ENCODE data around the gene P2RX3. TPM values are rescaled to one million over a fixed set of nuclear protein-coding genes. Genes with fewer than 3 reads are reported as not detected.

Gene P2RX3
- total and polyA plus RNA-seq, 4 experiments from 2014 or later, result not detected

- H3K36me3 ChIP-seq (ENCODE audit: insufficient read depth, low read length), result no peaks in the 10 kb centered on the region
- no peaks in the 10 kb centered on the region for H3K4me1 ChIP-seq (ENCODE audit: insufficient read depth, low read length)
- DNase-seq, result no peak
- H3K4me3 Mint-ChIP-seq, result no peak overlapping the region
- no peaks in the 10 kb centered on the region for H3K4me1 Mint-ChIP-seq
- peaks cover 0 to 2% of the 10 kb centered on the region in 2 donors for H3K27me3 Mint-ChIP-seq
- no peaks in the 10 kb centered on the region for H3K36me3 Mint-ChIP-seq
- no peak overlapping the region for H3K4me3 ChIP-seq (ENCODE audit: low read length in 2 of 2)
- no peaks in the 10 kb centered on the region for H3K9me3 ChIP-seq (ENCODE audit: control insufficient read depth in 1 of 2, low read length in 2 of 2)
- ChIA-PET CTCF (ENCODE audit: partially characterized antibody) (interaction anchor here (1.3 kb wide), 1 partner anchor 67 kb away, joined by 4 read pairs; no protein-coding TSS in a partner anchor), POLR2A (ENCODE audit: partially characterized antibody) (no interaction called here)
- intact Hi-C loops (cut with micrococcal nuclease), result no loop called here
- no peak overlapping the region for H3K27ac Mint-ChIP-seq
- no peak overlapping the region for H3K27ac ChIP-seq (ENCODE audit: low read depth, low read length)
- no peaks in the 10 kb centered on the region for H3K27me3 ChIP-seq (ENCODE audit: insufficient read depth, low read length)
- H3K9me3 Mint-ChIP-seq, result no peaks in the 10 kb centered on the region
These were observed 53.0 kb downstream of the P2RX3 start for GRCh38 chr11:57391111-57391510.

GRCh38 chr11:57391539-57391938, 53.4 kb downstream of the P2RX3 start:
- no peak for DNase-seq
- H3K4me3 ChIP-seq (ENCODE audit: low read length in 2 of 2), result no peak overlapping the region
- H3K9me3 ChIP-seq (ENCODE audit: control insufficient read depth in 1 of 2, low read length in 2 of 2), result no peaks in the 10 kb centered on the region
- intact Hi-C loops (cut with micrococcal nuclease), result no loop called here
- H3K4me3 Mint-ChIP-seq, result no peak overlapping the region
- no peaks in the 10 kb centered on the region for H3K4me1 Mint-ChIP-seq
- no peaks in the 10 kb centered on the region for H3K36me3 ChIP-seq (ENCODE audit: insufficient read depth, low read length)
- no peak overlapping the region for H3K27ac ChIP-seq (ENCODE audit: low read depth, low read length)
- H3K36me3 Mint-ChIP-seq, result no peaks in the 10 kb centered on the region
- no peak overlapping the region for H3K27ac Mint-ChIP-seq
- POLR2A ChIA-PET (ENCODE audit: partially characterized antibody), result no interaction called here
- H3K9me3 Mint-ChIP-seq, result no peaks in the 10 kb centered on the region
- H3K4me1 ChIP-seq (ENCODE audit: insufficient read depth, low read length), result no peaks in the 10 kb centered on the region
- H3K27me3 ChIP-seq (ENCODE audit: insufficient read depth, low read length), result no peaks in the 10 kb centered on the region
- peaks cover 0 to under 1% of the 10 kb centered on the region in 2 donors for H3K27me3 Mint-ChIP-seq
- CTCF ChIA-PET (ENCODE audit: partially characterized antibody), result no interaction called here

- no peaks in the 10 kb centered on the region for H3K27me3 Mint-ChIP-seq
- no peak overlapping the region for H3K4me3 Mint-ChIP-seq
- intact Hi-C loops (cut with micrococcal nuclease), result no loop called here
- no peak overlapping the region for H3K27ac Mint-ChIP-seq
- ChIA-PET CTCF (ENCODE audit: partially characterized antibody) (interaction anchor here (1.0 kb wide), 1 partner anchor 65 kb away, joined by 4 read pairs; no protein-coding TSS in a partner anchor), POLR2A (ENCODE audit: partially characterized antibody) (no interaction called here)
- no peaks in the 10 kb centered on the region for H3K36me3 Mint-ChIP-seq
- no peaks in the 10 kb centered on the region for H3K27me3 ChIP-seq (ENCODE audit: insufficient read depth, low read length)
- H3K36me3 ChIP-seq (ENCODE audit: insufficient read depth, low read length), result no peaks in the 10 kb centered on the region
- no peaks in the 10 kb centered on the region for H3K9me3 ChIP-seq (ENCODE audit: control insufficient read depth in 1 of 2, low read length in 2 of 2)
- H3K9me3 Mint-ChIP-seq, result no peaks in the 10 kb centered on the region
- H3K4me1 ChIP-seq (ENCODE audit: insufficient read depth, low read length), result no peaks in the 10 kb centered on the region
- no peak overlapping the region for H3K27ac ChIP-seq (ENCODE audit: low read depth, low read length)
- no peaks in the 10 kb centered on the region for H3K4me1 Mint-ChIP-seq
- no peak overlapping the region for H3K4me3 ChIP-seq (ENCODE audit: low read length in 2 of 2)
- no peak for DNase-seq
These were observed 54.1 kb downstream of the P2RX3 start for GRCh38 chr11:57392066-57392762.

- H3K27me3 Mint-ChIP-seq, result no peaks in the 10 kb centered on the region
- Histone ChIP-seq H3K27me3 (ENCODE audit: insufficient read depth, low read length) (no peaks in the 10 kb centered on the region), H3K9me3 (ENCODE audit: control insufficient read depth in 1 of 2, low read length in 2 of 2) (no peaks in the 10 kb centered on the region), H3K4me3 (ENCODE audit: low read length in 2 of 2) (no peak overlapping the region), H3K36me3 (ENCODE audit: insufficient read depth, low read length) (no peaks in the 10 kb centered on the region), H3K4me1 (ENCODE audit: insufficient read depth, low read length) (no peaks in the 10 kb centered on the region), H3K27ac (ENCODE audit: low read depth, low read length) (no peak overlapping the region)
- H3K36me3 Mint-ChIP-seq, result no peaks in the 10 kb centered on the region
- H3K4me1 Mint-ChIP-seq, result no peaks in the 10 kb centered on the region
- no peaks in the 10 kb centered on the region for H3K9me3 Mint-ChIP-seq
- POLR2A ChIA-PET (ENCODE audit: partially characterized antibody), result no interaction called here
- CTCF ChIA-PET (ENCODE audit: partially characterized antibody), result interaction anchor here (1.0 kb wide), 1 partner anchor 65 kb away, joined by 4 read pairs; no protein-coding TSS in a partner anchor
- H3K27ac Mint-ChIP-seq, result no peak overlapping the region
- intact Hi-C loops (cut with micrococcal nuclease), result no loop called here
- no peak overlapping the region for H3K4me3 Mint-ChIP-seq
- DNase-seq, result no peak
These were observed 54.6 kb downstream of the P2RX3 start for GRCh38 chr11:57392763-57393105.

GRCh38 chr11:57394203-57394965, 56.2 kb downstream of the P2RX3 start:
- Histone ChIP-seq H3K9me3 (ENCODE audit: control insufficient read depth in 1 of 2, low read length in 2 of 2) (no peaks in the 10 kb centered on the region), H3K27me3 (ENCODE audit: insufficient read depth, low read length) (no peaks in the 10 kb centered on the region), H3K4me1 (ENCODE audit: insufficient read depth, low read length) (no peaks in the 10 kb centered on the region), H3K36me3 (ENCODE audit: insufficient read depth, low read length) (no peaks in the 10 kb centered on the region), H3K27ac (ENCODE audit: low read depth, low read length) (no peak overlapping the region), H3K4me3 (ENCODE audit: low read length in 2 of 2) (no peak overlapping the region)
- intact Hi-C loops (cut with micrococcal nuclease), result no loop called here
- no peaks in the 10 kb centered on the region for H3K27me3 Mint-ChIP-seq
- ChIA-PET POLR2A (ENCODE audit: partially characterized antibody) (no interaction called here), CTCF (ENCODE audit: partially characterized antibody) (interaction anchor here (0.9 kb wide), 1 partner anchor 32 kb away, joined by 3 read pairs; no protein-coding TSS in a partner anchor)
- H3K36me3 Mint-ChIP-seq, result no peaks in the 10 kb centered on the region
- H3K4me1 Mint-ChIP-seq, result no peaks in the 10 kb centered on the region
- H3K27ac Mint-ChIP-seq, result no peak overlapping the region
- H3K9me3 Mint-ChIP-seq, result no peaks in the 10 kb centered on the region
- no peak overlapping the region for H3K4me3 Mint-ChIP-seq
- no peak for DNase-seq

GRCh38 chr11:57395905-57396623, 57.9 kb downstream of the P2RX3 start:
- DNase-seq, result no peak
- H3K4me1 ChIP-seq (ENCODE audit: insufficient read depth, low read length), result no peaks in the 10 kb centered on the region
- H3K27ac ChIP-seq (ENCODE audit: low read depth, low read length), result no peak overlapping the region
- CTCF ChIA-PET (ENCODE audit: partially characterized antibody), result interaction anchor here (2.9 kb wide), 1 partner anchor 61 kb away, joined by 10 read pairs; no protein-coding TSS in a partner anchor
- Mint-ChIP-seq H3K4me1 (no peaks in the 10 kb centered on the region), H3K36me3 (no peaks in the 10 kb centered on the region), H3K9me3 (no peaks in the 10 kb centered on the region), H3K4me3 (no peak overlapping the region), H3K27me3 (no peaks in the 10 kb centered on the region), H3K27ac (no peak overlapping the region)
- intact Hi-C loops (cut with micrococcal nuclease), result no loop called here
- H3K36me3 ChIP-seq (ENCODE audit: insufficient read depth, low read length), result no peaks in the 10 kb centered on the region
- no peak overlapping the region for H3K4me3 ChIP-seq (ENCODE audit: low read length in 2 of 2)
- no peaks in the 10 kb centered on the region for H3K27me3 ChIP-seq (ENCODE audit: insufficient read depth, low read length)
- no peaks in the 10 kb centered on the region for H3K9me3 ChIP-seq (ENCODE audit: control insufficient read depth in 1 of 2, low read length in 2 of 2)
- POLR2A ChIA-PET (ENCODE audit: partially characterized antibody), result no interaction called here

- no peaks in the 10 kb centered on the region for H3K27me3 Mint-ChIP-seq
- Histone ChIP-seq H3K27ac (ENCODE audit: low read depth, low read length) (no peak overlapping the region), H3K36me3 (ENCODE audit: insufficient read depth, low read length) (no peaks in the 10 kb centered on the region), H3K27me3 (ENCODE audit: insufficient read depth, low read length) (no peaks in the 10 kb centered on the region), H3K4me1 (ENCODE audit: insufficient read depth, low read length) (no peaks in the 10 kb centered on the region), H3K4me3 (ENCODE audit: low read length in 2 of 2) (no peak overlapping the region), H3K9me3 (ENCODE audit: control insufficient read depth in 1 of 2, low read length in 2 of 2) (no peaks in the 10 kb centered on the region)
- H3K4me3 Mint-ChIP-seq, result no peak overlapping the region
- DNase-seq, result no peak
- intact Hi-C loops (cut with micrococcal nuclease), result no loop called here
- no peaks in the 10 kb centered on the region for H3K9me3 Mint-ChIP-seq
- H3K36me3 Mint-ChIP-seq, result no peaks in the 10 kb centered on the region
- H3K4me1 Mint-ChIP-seq, result no peaks in the 10 kb centered on the region
- no peak overlapping the region for H3K27ac Mint-ChIP-seq
- CTCF ChIA-PET (ENCODE audit: partially characterized antibody), result interaction anchor here (2.9 kb wide), 1 partner anchor 61 kb away, joined by 10 read pairs; no protein-coding TSS in a partner anchor
- POLR2A ChIA-PET (ENCODE audit: partially characterized antibody), result no interaction called here
These were observed 58.6 kb downstream of the P2RX3 start for GRCh38 chr11:57396744-57397143.

Data from CD4-positive, alpha-beta memory T cell (primary cell).